Left lobe of liver (tissue), 2 donors: ENCODE measurements around the gene GPR18. TPM values are rescaled to one million over a fixed set of nuclear protein-coding genes. Genes with fewer than 3 reads are reported as not detected.
"Not testable (repeated sequence)": the region's sequence is repeated elsewhere in the genome, so short reads cannot be mapped to it uniquely, and the experiment has no call there.

Experiments used
- ATAC-seq: fragments of 200-7000 bp; cut with Tn5 transposase; one replicate; pipeline ENCODE4 v1.9.1; 2020; ENCODE audit warnings: mild to moderate bottlenecking, moderate library complexity
- DNase-seq: peaks from one replicate; pipeline ENCODE4 v3.0.0-alpha.2; 2020; ENCODE audit warnings: low spot score
- total RNA-seq: library from RNA; stranded (reverse); gene quantifications from one replicate; pipeline ENCODE4 v1.2.1, GENCODE V29; 2021
- donor health status: DM: no; HTN: no; CAD: no; lungs with moderate emphysema.
- donor health status: DM: no; HTN: yes; CAD: no.

GPR18 gene
- total RNA-seq, 1 donor from 2014 or later: 0.15 TPM

DNA sequence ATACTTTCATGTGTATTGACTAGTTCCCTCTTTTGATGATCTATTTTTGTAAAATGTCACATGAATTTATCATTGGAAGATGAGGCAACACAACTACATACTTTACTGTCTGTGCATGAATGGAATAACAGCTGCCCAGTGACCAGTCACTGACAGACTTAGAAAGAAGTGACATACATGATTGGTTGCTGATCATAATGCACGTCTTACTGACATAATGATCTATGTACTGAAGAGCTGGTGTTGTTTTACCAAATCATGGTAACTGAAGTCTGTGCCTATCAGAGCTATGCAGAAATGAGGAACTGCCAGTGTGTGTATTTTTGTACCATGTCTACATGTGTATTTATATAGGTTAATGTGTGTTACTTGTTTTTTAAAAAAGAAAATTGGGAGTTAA lies 26.5 kb downstream of the GPR18 start:
- DNase-seq (no peak), ATAC-seq (no peak)

DNA sequence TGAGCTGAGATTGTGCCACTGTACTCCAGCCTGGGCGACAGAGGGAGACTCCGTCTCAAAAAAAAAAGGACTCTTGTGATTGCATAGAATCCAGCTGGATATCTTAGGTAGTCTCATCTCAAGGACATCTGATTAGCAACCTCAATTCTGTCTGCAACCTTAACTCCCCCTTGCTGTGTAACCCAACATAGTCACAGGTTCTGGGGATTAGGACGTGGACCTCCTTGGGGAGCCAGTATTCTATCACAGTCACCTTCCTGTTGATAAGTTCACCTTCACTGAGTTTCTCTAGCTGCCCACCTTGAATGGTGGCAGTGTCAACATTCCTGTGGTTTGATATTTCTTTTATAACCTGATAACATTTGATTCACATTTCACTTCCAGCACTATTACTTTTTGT lies 27.2 kb downstream of the GPR18 start:
- no peak for ATAC-seq
- no peak for DNase-seq

DNA sequence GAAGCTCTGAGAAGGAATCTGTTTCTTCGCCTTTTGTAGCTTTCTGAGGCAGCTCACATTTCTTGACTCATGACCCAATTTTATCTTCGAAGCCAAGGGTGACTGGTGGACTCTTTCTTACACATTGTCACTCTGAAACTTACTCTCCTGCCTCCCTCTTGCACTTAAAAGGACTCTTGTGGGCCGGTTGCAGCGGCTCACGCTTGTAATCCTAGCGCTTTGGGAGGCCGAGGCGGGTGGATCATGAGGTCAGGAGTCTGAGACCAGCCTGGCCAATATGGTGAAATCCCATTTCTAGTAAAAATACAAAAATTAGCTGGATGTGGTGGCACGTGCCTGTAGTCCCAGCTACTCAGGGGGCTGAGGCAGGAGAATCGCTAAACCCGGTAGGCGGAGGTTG lies 27.6 kb downstream of the GPR18 start:
- not testable (repeated sequence) for ATAC-seq, DNase-seq

DNA sequence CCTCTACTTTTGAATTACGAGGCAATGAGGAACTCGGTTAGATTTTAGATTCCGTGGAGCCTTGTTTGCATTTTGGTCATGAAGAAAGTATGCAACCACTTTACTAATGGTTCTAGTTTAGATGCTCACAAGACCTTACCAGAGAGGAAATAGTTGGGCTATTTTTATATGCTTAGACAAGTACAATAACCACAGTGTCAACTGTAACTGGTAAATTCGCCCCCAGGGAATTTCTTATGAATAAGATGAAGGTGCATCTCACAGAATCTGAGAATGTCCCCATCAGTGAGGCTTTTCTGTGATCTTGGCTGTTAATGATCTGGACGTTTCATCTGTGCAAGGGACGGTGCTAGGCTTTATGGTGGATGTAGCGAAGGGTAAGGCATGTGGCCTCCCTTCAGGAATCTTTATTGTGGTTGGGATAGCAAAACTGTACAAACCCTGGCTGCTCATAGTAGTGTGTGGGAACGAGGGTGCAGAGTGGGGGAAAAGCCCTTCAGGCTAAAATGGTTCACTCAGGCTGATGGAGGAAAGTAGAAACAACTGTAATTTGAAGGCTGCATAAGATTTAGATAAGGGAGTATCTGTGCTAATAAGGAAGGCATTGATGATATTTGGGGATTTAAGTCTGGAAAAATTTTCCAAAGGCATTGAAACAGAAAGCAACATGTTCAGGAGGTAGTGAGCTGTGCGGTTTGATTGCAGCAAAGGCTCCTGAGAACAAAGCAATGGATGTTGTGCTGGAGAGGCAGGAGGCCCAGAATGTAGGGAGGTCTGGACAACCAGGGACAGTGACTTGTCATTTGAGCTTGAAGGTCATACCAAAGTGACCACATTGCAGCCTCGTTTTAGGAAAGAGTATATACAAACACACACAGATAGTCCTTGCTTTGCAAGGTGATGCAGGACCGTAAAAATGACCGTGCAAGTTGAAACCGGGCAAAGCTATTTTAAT lies 29.2 kb downstream of the GPR18 start:
- no peak for ATAC-seq
- DNase-seq: no peak

DNA sequence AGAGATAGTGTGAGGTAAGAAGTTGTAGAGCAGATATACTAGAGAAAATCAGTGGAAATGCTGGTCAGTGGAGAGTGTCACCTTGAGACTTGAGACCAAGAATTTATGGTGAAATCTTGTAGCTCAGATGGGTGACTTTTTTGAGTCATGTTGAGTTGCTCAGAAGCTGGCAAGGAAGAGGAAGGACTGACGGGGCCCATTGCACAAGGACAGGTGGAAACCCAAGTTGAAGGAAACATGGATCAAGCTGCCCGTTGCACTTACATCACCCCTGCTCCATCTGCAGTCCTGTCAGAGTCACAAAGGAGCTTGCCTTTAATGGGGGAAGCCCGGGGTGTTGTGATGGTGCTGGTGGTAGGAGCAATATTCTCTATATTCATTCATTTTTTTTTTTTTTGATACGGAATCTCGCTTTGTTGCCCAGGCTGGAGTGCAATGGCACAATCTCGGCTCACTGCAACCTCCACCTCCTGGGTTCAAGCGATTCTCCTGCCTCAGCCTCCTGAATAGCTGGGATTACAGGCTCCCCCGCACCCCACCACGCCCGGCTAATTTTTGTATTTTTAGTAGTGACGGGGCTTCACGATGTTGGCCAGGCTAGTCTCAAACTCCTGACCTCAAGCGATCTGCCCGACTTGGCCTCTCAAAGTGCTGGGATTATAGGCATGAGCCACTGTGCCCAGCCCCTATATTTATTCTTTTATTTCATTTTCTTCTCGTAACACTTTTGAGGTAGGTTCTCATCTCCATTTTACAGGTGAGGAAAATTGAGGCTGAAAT lies 30.1 kb downstream of the GPR18 start:
- no peak for DNase-seq
- no peak for ATAC-seq

DNA sequence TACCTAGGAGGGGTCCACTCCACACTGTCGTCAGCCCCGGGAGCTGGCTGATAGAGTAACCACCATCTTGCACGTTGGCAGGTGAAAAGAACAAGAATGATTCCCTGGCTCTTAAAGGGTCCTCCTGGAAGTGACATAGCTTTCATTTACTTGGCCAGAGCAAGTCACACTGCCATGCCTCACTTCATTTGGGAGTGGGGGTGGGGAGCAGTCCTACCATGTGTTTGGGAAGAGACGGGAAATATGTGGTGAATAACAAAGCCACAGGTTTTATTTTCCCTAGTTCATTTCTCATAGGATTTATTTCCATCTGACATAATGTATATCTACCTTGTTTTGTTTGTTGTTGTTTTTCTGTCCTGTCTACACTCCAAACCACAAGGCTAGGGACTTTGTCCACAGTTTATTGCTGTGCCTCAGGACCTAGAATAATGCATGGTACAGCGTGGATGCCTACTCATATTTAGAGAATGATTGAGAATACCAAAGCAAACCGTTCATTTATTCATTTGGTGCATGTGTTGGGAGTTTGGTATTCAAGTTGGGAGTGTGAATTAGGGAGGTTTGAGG lies 30.8 kb downstream of the GPR18 start:
- ATAC-seq (no peak), DNase-seq (no peak)

DNA sequence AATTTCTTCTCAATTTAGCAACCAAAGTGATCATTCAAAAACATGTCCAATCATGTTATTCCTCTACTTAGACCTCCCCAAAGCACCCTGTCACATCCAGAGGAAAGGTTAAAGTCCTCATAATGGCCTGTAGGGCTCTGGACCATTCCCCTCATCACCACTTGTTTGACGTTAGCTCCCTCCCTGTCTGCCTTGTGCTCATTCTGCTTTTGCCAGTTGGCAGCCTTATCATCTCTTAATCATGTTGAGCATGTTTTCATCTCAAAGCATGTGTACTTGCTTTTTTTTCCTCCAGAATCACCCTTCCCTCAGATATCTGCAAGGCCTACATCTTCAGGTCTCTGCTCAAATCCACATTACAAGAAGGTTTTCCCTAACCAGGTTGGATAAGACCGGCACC lies 31.7 kb downstream of the GPR18 start:
- ATAC-seq: no peak
- no peak for DNase-seq

DNA sequence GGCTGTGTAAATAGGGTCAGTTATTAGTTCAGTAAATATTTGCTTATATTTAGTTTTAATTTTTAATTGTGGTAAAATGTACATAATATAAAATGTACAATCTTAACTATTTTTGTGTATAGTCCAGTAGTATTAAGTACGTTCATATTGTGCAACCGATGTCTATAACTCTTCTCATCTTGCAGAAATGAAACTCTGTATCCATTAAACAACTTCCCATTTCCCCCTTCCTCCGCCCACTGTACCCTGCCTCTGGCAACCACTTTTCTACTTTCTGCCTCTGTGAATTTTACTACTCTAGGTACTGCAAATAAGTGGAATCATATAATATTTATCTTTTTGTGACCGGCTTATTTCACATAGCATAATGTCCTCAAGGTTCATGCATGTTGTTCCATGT lies 33.1 kb downstream of the GPR18 start:
- ATAC-seq (no peak), DNase-seq (no peak)

DNA sequence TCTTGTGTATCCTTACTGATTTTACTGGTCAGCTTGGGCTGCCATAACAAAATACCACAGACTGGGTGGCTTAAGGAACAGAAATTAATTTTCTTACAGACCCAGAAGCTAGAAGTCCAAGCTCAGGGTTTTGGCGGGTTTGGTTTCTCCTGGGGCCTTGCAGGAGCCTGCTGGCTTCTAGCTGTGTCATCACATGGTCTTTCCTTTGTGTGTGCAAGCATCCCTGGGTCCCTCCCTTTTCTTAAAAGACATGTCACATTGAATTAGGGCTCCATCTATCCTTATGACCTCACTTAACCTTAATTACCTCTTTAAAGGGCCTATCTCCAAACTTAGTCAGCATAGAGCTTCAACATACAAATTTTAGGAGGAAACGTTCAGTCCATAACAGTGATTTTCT lies 34.2 kb downstream of the GPR18 start:
- peak; percentile 20 for ATAC-seq
- no peak for DNase-seq

DNA sequence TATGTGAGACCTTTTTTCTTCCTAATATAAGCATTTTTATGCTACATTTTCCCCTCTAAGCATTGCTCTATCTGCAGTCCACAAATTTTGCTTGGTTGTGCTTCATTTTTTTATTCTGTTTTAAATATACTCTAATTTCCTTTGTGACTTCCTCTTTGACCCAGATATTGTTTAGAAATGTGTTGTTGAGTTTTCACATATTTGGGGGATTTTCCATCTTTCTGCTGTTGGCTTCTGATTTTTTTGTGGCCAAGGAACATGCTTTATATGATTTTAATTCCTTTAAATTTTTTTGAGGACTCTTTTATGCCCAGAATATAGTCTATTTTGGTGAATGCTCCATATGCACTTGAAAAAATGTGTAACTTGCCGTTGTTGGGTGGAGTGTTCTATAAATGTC lies 34.6 kb downstream of the GPR18 start:
- ATAC-seq: no peak
- no peak for DNase-seq

DNA sequence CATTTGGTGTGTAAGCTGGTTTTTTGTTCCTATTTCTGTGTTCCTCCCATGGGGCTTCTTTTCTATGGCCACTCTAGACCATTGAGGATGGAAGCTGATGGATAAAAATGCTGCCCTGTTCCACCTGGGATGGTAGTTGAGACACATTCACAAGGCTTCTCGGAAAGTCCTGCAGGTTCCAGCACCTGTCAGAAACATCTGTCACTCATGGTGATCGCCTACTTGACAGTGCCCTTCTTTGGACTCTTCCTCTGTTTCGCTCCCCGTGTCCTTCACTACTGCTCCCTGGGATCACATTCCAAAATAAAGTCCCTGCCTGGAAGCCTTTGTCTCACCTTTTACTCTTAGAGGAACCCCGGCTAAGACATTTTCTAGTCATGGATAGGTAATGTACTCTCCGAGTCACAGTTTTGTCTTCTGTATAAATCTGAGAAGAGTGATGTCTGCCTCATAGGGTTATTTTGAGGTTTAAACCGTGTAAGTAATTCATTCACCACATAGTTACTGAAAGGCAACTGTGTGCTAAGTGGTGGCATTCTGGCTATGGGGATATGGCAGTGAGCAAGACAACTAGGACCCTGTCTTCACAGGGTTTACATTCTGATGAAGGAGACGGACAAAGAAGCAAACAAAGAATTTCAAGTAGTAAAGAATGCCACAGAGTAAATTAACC lies 36.5 kb downstream of the GPR18 start:
- DNase-seq (no peak), ATAC-seq (no peak)

DNA sequence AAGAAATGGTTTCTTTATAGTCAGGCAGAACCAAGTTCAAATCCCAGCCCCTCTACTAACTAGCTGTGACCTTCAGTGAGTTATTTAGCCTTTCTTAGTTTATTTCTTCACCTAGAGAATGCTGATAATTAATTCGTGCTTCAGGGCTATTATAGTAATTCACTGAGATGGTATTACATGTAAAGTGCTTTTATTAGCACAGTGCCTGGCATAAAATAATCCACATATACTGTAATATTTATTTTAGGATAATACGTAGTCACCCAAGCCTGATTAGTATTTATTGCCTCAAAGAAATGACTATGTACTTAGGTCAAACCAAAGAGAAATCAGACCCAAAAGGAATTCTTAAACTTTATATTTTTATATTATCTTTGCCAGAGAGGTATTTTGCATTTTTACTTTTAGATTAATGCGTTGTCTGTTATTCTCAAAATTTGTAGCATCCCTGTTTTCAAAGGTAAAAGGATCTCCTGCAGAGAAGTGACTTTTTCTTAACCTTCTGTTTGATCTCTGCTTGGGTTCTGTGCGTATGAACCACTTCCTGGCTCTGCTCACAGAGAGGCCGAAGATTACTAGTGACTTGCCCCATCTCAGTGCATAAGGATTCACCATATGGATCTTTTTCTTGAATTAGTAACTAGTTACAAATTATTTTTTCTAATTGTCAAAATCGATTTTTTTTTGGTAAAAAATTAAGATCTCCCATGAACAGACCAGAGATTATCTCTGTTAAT lies 37.8 kb downstream of the GPR18 start:
- DNase-seq (no peak), ATAC-seq (no peak)

DNA sequence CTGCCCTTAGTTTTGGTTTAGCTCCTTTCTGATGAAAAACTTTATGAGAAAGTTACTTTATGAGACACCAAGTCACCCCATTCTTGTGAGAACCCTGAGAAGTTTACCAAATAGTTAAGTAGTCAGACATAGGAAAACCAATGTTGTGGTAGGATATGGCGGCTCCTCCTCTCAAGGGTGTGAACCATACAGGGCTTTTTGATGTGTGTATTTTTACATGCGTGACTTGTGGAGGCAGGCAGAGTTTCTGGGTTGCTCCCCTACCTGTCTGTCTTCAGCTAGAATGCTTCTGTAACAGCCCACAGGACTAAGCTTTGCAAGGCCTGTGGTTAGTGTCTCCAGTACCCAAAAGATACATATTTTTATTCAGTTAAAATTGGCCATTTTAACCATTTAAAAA lies 39.2 kb downstream of the GPR18 start:
- DNase-seq (no peak), ATAC-seq (no peak)

DNA sequence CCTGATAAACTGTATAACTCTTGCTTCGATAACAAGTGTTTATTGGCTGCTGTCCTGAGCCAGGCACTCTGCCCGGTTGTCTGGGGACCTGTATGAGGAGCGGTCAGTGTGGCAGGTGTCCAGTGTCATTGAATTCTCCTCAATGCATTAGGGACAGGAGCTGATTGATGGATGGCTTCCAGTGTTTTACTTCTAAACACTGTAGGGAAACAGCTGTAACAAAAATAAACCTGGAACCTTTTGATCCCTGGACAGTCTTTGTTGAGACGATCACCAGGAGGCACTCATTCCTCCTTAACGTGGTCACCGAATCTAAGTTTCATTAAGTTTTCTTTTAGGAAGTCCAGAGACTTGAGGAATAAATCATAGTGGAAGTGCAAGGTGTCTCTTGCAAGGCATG lies 39.6 kb downstream of the GPR18 start:
- DNase-seq: peak; percentile 93
- peak; percentile 98 for ATAC-seq

DNA sequence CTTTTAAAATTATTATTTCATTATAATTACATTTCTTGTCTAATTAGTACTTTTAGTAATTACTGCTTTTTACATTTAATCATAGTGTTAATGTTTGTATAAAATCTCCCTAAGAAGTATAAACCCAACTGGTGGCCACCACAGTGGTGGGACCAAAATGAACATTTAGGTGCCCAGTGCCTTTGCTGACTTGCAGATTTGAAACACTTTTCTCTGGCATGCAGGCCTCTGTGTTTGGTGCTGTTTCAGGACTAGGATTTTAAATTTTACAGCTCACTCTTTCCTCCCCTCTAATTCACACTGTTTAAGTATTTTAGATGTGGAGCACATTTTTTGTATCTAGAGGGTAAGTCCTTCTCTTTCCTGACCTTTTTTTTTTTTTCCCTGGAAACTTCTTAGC lies 40.1 kb downstream of the GPR18 start:
- ATAC-seq: peak; percentile 50
- no peak for DNase-seq

DNA sequence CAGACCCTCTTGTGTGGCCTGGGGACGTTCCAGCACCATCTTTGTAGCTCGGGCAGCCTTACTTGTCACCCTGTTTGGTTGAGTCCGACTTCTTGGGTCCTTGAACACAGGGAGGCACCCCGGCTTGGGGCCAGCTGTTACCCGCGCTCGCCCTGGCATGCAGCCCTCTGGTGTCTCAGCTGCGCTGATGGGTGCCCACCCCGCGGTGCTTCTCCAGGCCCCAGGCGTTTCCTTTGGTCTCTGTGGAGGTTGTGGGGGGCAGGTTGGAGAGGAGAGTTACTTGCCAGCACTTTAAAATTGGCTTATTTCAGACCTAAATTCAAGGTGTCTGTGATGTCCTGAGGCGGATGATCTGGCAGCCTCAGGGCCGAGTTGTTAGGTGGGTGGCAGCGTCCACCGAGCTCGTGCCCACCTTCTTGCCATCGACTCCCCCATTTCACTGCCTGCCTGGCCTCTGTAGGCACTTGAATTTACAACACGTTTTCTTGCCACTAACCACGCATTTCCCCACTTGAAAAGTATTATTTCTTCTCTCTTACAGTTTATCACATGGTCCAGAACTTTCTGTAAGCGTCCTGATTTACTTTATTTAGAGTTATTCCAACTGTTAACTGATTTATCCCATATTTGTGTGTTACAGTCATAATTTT lies 40.6 kb downstream of the GPR18 start:
- no peak for DNase-seq
- ATAC-seq: no peak

DNA sequence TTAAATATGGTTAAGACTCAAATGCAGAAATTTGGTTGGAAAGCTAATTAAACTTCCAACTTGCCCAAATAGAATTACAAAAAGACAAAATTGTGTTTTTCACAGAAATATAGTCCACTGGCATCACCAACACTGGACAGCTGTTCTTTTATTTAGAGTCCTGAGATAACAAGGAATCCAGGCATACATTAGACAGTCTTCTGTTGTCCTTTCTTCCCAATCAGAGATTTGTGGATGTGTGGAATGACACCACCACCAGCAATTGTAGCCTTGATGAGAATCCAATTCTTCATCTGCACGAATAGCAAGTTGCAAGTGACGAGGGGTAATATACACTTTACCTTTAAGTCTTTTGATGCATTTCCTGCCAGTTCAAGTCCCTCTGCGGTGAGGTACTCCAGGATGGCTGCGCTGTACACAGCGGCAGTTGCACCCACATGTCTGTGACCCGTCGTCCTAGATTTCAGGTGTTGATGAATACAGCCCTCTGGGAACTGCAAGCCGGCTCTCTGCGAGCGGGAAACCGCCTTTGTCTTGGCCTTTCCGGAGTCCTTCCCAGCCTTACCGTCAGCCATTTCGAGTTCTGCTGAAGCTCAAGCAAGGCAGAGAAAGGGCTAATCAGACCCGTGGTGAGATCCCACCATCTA lies 42.9 kb downstream of the GPR18 start:
- no peak for ATAC-seq
- no peak for DNase-seq

DNA sequence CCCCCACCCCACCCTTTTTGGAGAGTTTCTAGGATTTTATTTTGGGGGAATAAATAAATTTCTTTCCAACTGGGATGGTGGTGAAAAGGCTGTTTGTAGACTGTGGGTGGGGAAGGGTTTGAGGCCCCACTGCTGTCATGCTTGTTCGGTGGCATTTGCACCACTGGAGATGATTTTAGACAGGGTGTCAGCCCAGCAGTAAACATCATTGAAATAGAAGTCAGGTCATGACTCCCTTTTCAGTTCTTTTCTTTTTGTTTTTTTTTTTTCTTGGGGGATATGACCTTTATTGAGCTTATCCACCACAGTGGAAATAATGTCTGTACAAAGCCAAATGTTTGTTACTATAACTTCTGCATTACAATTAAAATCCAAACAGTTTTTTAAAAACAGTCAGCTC lies 43.4 kb downstream of the GPR18 start:
- DNase-seq: no peak
- ATAC-seq: no peak

DNA sequence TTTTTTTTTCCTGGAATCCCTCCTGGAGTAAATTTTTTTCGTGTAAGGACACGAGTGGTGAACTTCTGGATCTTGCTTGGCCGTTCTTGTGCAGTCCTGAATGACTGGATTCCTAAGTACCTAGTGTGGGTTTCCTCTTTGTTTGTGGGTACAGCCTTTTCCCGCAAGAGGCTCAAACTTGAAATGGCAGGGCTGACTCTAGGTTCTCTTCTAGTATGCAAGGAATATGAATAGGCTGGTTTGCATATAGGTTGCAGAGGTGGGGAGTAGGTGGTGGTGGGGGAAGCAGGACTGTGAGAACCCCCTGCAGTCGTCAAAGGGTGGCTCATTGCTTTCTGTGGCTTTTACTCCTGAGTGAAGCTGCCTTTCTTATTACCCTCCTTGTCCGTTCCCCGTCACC lies 43.9 kb downstream of the GPR18 start:
- DNase-seq (no peak), ATAC-seq (no peak)
